Measurements from ENCODE around the gene PFKFB3. TPM values are rescaled to one million over a fixed set of nuclear protein-coding genes. Genes with fewer than 3 reads are reported as not detected.
A peak's percentile ranks its signal among the peaks of the same experiment; 100 is the strongest.
"Not testable (repeated sequence)": the region's sequence is repeated elsewhere in the genome, so short reads cannot be mapped to it uniquely, and the experiment has no call there.

The PFKFB3 gene
- total RNA-seq, 1 donor from 2014 or later: 30.8 TPM

- intact Hi-C loops (cut with micrococcal nuclease): no loop called here
- DNase-seq: no peak
- no peak for ATAC-seq
Observed at GRCh38 chr10:6175329-6176055, 27.2 kb upstream of the PFKFB3 start.

GRCh38 chr10:6176691-6177231, 26.0 kb upstream of the PFKFB3 start:
- ATAC-seq: no peak
- intact Hi-C loops (cut with micrococcal nuclease): no loop called here

GRCh38 chr10:6177880-6178281, 24.9 kb upstream of the PFKFB3 start:
- intact Hi-C loops (cut with micrococcal nuclease): no loop called here
- DNase-seq: peak; percentile 71
- ATAC-seq: peak; percentile 81

More at GRCh38 chr10:6176691-6177231, 26.0 kb upstream of the PFKFB3 start:
- DNase-seq: no peak

GRCh38 chr10:6178581-6178980, 24.2 kb upstream of the PFKFB3 start:
- intact Hi-C loops (cut with micrococcal nuclease): no loop called here
- ATAC-seq: peak; percentile 19
- no peak for DNase-seq

- intact Hi-C loops (cut with micrococcal nuclease): no loop called here
- DNase-seq (no peak), ATAC-seq (no peak)
Observed at GRCh38 chr10:6179078-6179477, 23.7 kb upstream of the PFKFB3 start.

- no peak for ATAC-seq
- intact Hi-C loops (cut with micrococcal nuclease): no loop called here
- DNase-seq: no peak
Observed at GRCh38 chr10:6180480-6181110, 22.1 kb upstream of the PFKFB3 start.

GRCh38 chr10:6181249-6181648, 21.5 kb upstream of the PFKFB3 start:
- ATAC-seq (no peak), DNase-seq (no peak)
- intact Hi-C loops (cut with micrococcal nuclease): no loop called here

- intact Hi-C loops (cut with micrococcal nuclease): no loop called here
- ATAC-seq: peak; percentile 14
- peak; percentile 48 for DNase-seq
Observed at GRCh38 chr10:6182454-6183098, 20.2 kb upstream of the PFKFB3 start.

GRCh38 chr10:6185039-6185716, 17.6 kb upstream of the PFKFB3 start:
- intact Hi-C loops (cut with micrococcal nuclease): no loop called here
- DNase-seq (no peak), ATAC-seq (no peak)

GRCh38 chr10:6186894-6187256, 15.9 kb upstream of the PFKFB3 start:
- no peak for ATAC-seq
- no peak for DNase-seq
- intact Hi-C loops (cut with micrococcal nuclease): no loop called here

- ATAC-seq (no peak), DNase-seq (no peak)
- intact Hi-C loops (cut with micrococcal nuclease): no loop called here
Observed at GRCh38 chr10:6187278-6187677, 15.5 kb upstream of the PFKFB3 start.

GRCh38 chr10:6190033-6190432, 12.7 kb upstream of the PFKFB3 start:
- ATAC-seq; intact Hi-C loops (cut with micrococcal nuclease); DNase-seq: not testable (repeated sequence)

GRCh38 chr10:6191147-6191546, 11.6 kb upstream of the PFKFB3 start:
- ATAC-seq (no peak), DNase-seq (no peak)
- intact Hi-C loops (cut with micrococcal nuclease): no loop called here

GRCh38 chr10:6191569-6191968, 11.2 kb upstream of the PFKFB3 start:
- intact Hi-C loops (cut with micrococcal nuclease): no loop called here
- ATAC-seq: no peak
- no peak for DNase-seq

GRCh38 chr10:6193342-6193741, 9.4 kb upstream of the PFKFB3 start:
- ATAC-seq; intact Hi-C loops (cut with micrococcal nuclease); DNase-seq: not testable (repeated sequence)

GRCh38 chr10:6194311-6194710, 8.4 kb upstream of the PFKFB3 start:
- ATAC-seq (no peak), DNase-seq (no peak)
- intact Hi-C loops (cut with micrococcal nuclease): no loop called here

GRCh38 chr10:6195376-6195775, 7.4 kb upstream of the PFKFB3 start:
- intact Hi-C loops (cut with micrococcal nuclease): no loop called here
- ATAC-seq (no peak), DNase-seq (no peak)

GRCh38 chr10:6195846-6196245, 6.9 kb upstream of the PFKFB3 start:
- intact Hi-C loops (cut with micrococcal nuclease): no loop called here

GRCh38 chr10:6196524-6196923, 6.2 kb upstream of the PFKFB3 start:
- not testable (repeated sequence) for DNase-seq

More at GRCh38 chr10:6195846-6196245, 6.9 kb upstream of the PFKFB3 start:
- ATAC-seq (peak; percentile 23), DNase-seq (no peak)

GRCh38 chr10:6197321-6197720, 5.4 kb upstream of the PFKFB3 start:
- DNase-seq (no peak), ATAC-seq (no peak)
- intact Hi-C loops (cut with micrococcal nuclease): no loop called here

More at GRCh38 chr10:6196524-6196923, 6.2 kb upstream of the PFKFB3 start:
- intact Hi-C loops (cut with micrococcal nuclease); ATAC-seq: not testable (repeated sequence)

Measured in left ventricle myocardium superior (tissue), 1 donor.